IPS-18a (cell line): ENCODE data around the gene LLPH.

Experiments
- H3K27ac ChIP-seq: one replicate; pipeline ENCODE4 v1.5.1; 2013; ENCODE audit warnings: low read length
- H3K27me3 ChIP-seq: one replicate; pipeline ENCODE4 v1.6.1; 2013; ENCODE audit warnings: mild to moderate bottlenecking, low read length; ENCODE audit not compliant: control insufficient read depth, insufficient read depth
- H3K36me3 ChIP-seq: one replicate; pipeline ENCODE4 v1.6.1; 2013; ENCODE audit warnings: low read depth, low read length; ENCODE audit not compliant: control insufficient read depth
- H3K4me1 ChIP-seq: one replicate; pipeline ENCODE4 v1.6.1; 2013; ENCODE audit warnings: low read depth, low read length; ENCODE audit not compliant: control insufficient read depth
- H3K4me3 ChIP-seq: one replicate; pipeline ENCODE4 v1.5.1; 2013; ENCODE audit warnings: low read length
- H3K9ac ChIP-seq: one replicate; pipeline ENCODE4 v1.6.1; 2013; ENCODE audit warnings: mild to moderate bottlenecking, low read length, moderate library complexity
- H3K9me3 ChIP-seq: one replicate; pipeline ENCODE4 v1.6.1; 2013; ENCODE audit warnings: low read depth, low read length; ENCODE audit not compliant: control insufficient read depth

The LLPH gene

GRCh38 chr12:66115071-66115600 is 15.4 kb downstream of the LLPH start:
- Histone ChIP-seq H3K4me1 (no peaks in the 10 kb centered on the region), H3K27me3 (no peaks in the 10 kb centered on the region), H3K9me3 (no peaks in the 10 kb centered on the region), H3K4me3 (no peak overlapping the region), H3K9ac (no peak overlapping the region), H3K27ac (no peak overlapping the region), H3K36me3 (no peaks in the 10 kb centered on the region)

DNA sequence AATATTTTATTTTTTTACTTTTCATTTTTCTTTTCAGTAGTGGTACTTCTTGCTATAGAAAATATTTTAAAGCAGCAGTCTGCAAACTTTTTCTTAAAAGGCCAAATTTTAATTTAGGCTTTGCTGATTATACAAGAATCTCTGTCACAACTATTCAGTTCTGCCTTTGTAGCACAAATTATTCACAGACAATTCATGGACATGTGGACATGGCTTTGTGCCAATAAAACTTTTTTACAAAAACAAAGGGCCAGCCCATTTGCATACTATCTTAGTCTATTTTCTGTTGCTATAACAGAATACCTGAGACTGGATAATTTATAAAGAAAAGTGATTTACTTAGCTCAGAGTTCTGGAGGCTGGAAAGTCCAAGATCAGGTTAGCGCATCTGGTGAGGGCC is 17.1 kb downstream of the LLPH start:
- no peaks in the 10 kb centered on the region for H3K9me3 ChIP-seq
- H3K4me1 ChIP-seq: peaks cover 4% of the 10 kb centered on the region
- no peak overlapping the region for H3K27ac ChIP-seq
- no peak overlapping the region for H3K4me3 ChIP-seq
- H3K36me3 ChIP-seq: no peaks in the 10 kb centered on the region
- H3K27me3 ChIP-seq: no peaks in the 10 kb centered on the region
- no peak overlapping the region for H3K9ac ChIP-seq

- Histone ChIP-seq H3K9ac (no peak overlapping the region), H3K27me3 (no peaks in the 10 kb centered on the region), H3K27ac (no peak overlapping the region), H3K4me1 (peaks cover 16% of the 10 kb centered on the region), H3K9me3 (no peaks in the 10 kb centered on the region), H3K36me3 (no peaks in the 10 kb centered on the region), H3K4me3 (no peak overlapping the region)
These were observed 18.9 kb downstream of the LLPH start for GRCh38 chr12:66111605-66112004.

DNA sequence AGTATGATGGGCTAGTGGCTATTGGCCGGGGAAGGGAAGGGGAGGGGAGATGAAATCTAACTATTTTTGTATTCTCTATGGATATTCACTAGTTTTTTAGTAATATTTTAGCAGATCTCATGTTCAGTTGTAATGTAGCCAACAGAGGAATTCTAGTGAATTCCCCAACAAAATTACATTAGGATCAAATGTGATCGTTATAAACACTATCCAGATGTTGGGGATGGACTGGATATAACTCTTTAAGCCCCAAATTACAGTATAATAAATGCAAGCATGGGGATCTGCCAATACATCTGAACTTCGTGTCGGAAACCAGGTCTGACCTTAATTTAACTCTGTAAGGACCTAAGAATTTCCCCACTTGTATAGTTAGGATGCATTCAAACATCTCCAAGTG is 21.5 kb downstream of the LLPH start:
- Histone ChIP-seq H3K9me3 (no peaks in the 10 kb centered on the region), H3K4me1 (peaks cover 16% of the 10 kb centered on the region), H3K27ac (no peak overlapping the region), H3K27me3 (no peaks in the 10 kb centered on the region), H3K4me3 (no peak overlapping the region), H3K9ac (no peak overlapping the region), H3K36me3 (no peaks in the 10 kb centered on the region)

GRCh38 chr12:66108386-66108785 is 22.2 kb downstream of the LLPH start:
- H3K27ac ChIP-seq: no peak overlapping the region
- no peaks in the 10 kb centered on the region for H3K9me3 ChIP-seq
- H3K27me3 ChIP-seq: no peaks in the 10 kb centered on the region
- no peak overlapping the region for H3K9ac ChIP-seq
- no peaks in the 10 kb centered on the region for H3K36me3 ChIP-seq
- no peak overlapping the region for H3K4me3 ChIP-seq
- H3K4me1 ChIP-seq: peaks cover 16% of the 10 kb centered on the region

DNA sequence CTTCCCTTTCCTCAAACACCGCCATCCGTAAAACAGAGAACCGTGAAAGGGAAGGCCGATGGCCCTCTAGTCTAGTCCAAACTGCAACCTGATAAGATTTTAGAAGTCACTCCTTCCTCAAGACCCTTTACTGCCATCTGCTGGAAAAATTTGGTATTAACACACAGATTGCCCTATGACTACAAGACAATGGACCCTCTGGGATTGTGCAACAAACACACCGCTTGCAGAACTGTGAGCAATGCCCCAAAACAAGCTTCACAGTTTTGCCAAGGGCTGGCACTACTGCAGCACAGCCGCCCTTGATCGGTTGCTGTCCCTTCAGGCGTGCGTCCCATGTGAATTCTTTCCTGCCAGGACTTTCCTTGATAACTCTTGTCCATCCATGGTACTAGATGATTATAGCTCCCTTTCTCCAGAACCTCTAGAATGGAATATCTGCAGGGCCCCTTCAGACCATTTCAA is 23.1 kb downstream of the LLPH start:
- Histone ChIP-seq H3K4me3 (no peak overlapping the region), H3K36me3 (no peaks in the 10 kb centered on the region), H3K9me3 (no peaks in the 10 kb centered on the region), H3K27me3 (no peaks in the 10 kb centered on the region), H3K9ac (peak overlapping the region; percentile 25), H3K4me1 (peaks cover 16% of the 10 kb centered on the region), H3K27ac (no peak overlapping the region)

GRCh38 chr12:66103016-66103913 is 27.3 kb downstream of the LLPH start:
- Histone ChIP-seq H3K4me1 (peaks cover 10% of the 10 kb centered on the region), H3K9me3 (peaks cover 5% of the 10 kb centered on the region), H3K27me3 (no peaks in the 10 kb centered on the region), H3K27ac (no peak overlapping the region), H3K36me3 (no peaks in the 10 kb centered on the region), H3K9ac (no peak overlapping the region), H3K4me3 (no peak overlapping the region)

- Histone ChIP-seq H3K9ac (no peak overlapping the region), H3K9me3 (no peaks in the 10 kb centered on the region), H3K4me1 (peaks cover 2% of the 10 kb centered on the region), H3K27me3 (no peaks in the 10 kb centered on the region), H3K4me3 (no peak overlapping the region), H3K27ac (no peak overlapping the region), H3K36me3 (no peaks in the 10 kb centered on the region)
These were observed 37.8 kb downstream of the LLPH start for GRCh38 chr12:66092559-66093269.

DNA sequence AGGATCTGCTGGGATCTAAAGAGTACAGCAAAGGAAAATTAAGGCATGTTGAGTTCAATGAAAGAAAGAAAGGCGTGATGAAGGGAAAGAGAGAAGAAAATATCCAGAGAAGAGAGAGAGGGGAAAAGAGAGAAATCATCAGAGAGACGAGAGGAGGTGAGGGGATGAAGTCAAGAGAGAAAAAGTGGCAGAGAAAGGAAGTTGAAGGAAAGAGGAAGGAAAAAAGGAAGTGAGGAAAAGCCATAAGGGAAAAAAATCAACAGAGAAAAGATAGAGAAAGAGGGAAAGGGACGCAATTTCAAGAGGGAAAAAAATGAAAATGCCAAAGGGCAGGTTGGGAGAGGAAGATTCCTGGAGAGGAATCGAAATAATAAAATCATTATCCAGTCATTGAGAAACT is 40.4 kb downstream of the LLPH start:
- no peak overlapping the region for H3K9ac ChIP-seq
- no peaks in the 10 kb centered on the region for H3K36me3 ChIP-seq
- no peak overlapping the region for H3K4me3 ChIP-seq
- H3K4me1 ChIP-seq: peaks cover 2% of the 10 kb centered on the region
- no peaks in the 10 kb centered on the region for H3K9me3 ChIP-seq
- no peaks in the 10 kb centered on the region for H3K27me3 ChIP-seq
- H3K27ac ChIP-seq: no peak overlapping the region

GRCh38 chr12:66087365-66087943 is 43.1 kb downstream of the LLPH start:
- H3K27ac ChIP-seq: no peak overlapping the region
- no peak overlapping the region for H3K9ac ChIP-seq
- no peak overlapping the region for H3K4me3 ChIP-seq
- H3K9me3 ChIP-seq: no peaks in the 10 kb centered on the region
- no peaks in the 10 kb centered on the region for H3K36me3 ChIP-seq
- no peaks in the 10 kb centered on the region for H3K4me1 ChIP-seq
- H3K27me3 ChIP-seq: no peaks in the 10 kb centered on the region

GRCh38 chr12:66085998-66086397 is 44.6 kb downstream of the LLPH start:
- no peaks in the 10 kb centered on the region for H3K9me3 ChIP-seq
- H3K36me3 ChIP-seq: no peaks in the 10 kb centered on the region
- H3K27ac ChIP-seq: no peak overlapping the region
- H3K27me3 ChIP-seq: no peaks in the 10 kb centered on the region
- H3K9ac ChIP-seq: no peak overlapping the region
- H3K4me1 ChIP-seq: no peaks in the 10 kb centered on the region
- H3K4me3 ChIP-seq: no peak overlapping the region
